Neural cell (in vitro differentiated cells): ENCODE results near the gene UBR2. TPM values are rescaled to one million over a fixed set of nuclear protein-coding genes. Genes with fewer than 3 reads are reported as not detected.

Experiments
- H2AFZ ChIP-seq: fragments of 200-600, 300-800 bp; sonication (generic), shearing (Covaris generic); 2 replicates; pipeline ENCODE4 v1.6.0; 2014; ENCODE audit warnings: low read depth, mild to moderate bottlenecking, antibody characterized with exemption, low read length, moderate library complexity
- H3F3A ChIP-seq: fragments of 200-600 bp; shearing (Covaris generic); 2 replicates; pipeline ENCODE4 v1.6.1; 2016; ENCODE audit warnings: mild to moderate bottlenecking, moderate library complexity, mixed read lengths, antibody characterized with exemption, low read length; ENCODE audit not compliant: insufficient read depth, poor library complexity, severe bottlenecking
- H3K27ac ChIP-seq: fragments of 200-600, 300-800 bp; sonication (generic), shearing (Covaris generic); 2 replicates; pipeline ENCODE4 v1.5.1; 2014; ENCODE audit warnings: mild to moderate bottlenecking, low read length, moderate library complexity
- H3K27me3 ChIP-seq: fragments of 300-800, 200-600 bp; sonication (generic), shearing (Covaris generic); 2 replicates; pipeline ENCODE4 v1.6.0; 2014; ENCODE audit warnings: mild to moderate bottlenecking, low read depth, low read length, moderate library complexity; ENCODE audit not compliant: insufficient read depth
- H3K36me3 ChIP-seq: fragments of 300-800, 200-600 bp; sonication (generic), shearing (Covaris generic); 2 replicates; pipeline ENCODE4 v1.5.1; 2014; ENCODE audit warnings: mild to moderate bottlenecking, antibody characterized with exemption, low read length, moderate library complexity; ENCODE audit not compliant: insufficient read depth
- H3K4me2 ChIP-seq: fragments of 300-800, 200-600 bp; sonication (generic), shearing (Covaris generic); 2 replicates; pipeline ENCODE4 v1.6.0; 2014; ENCODE audit warnings: mild to moderate bottlenecking, low read length
- H3K4me3 ChIP-seq: fragments of 300-800, 200-600 bp; sonication (generic), shearing (Covaris generic); 2 replicates; pipeline ENCODE4 v1.5.1; 2014; ENCODE audit warnings: mild to moderate bottlenecking, low read length, moderate library complexity
- H3K79me2 ChIP-seq: fragments of 200-600 bp; shearing (Covaris generic); replicated peaks from 2 replicates; pipeline ENCODE4 v1.6.0; 2014; ENCODE audit warnings: mild to moderate bottlenecking, low read length, moderate library complexity; ENCODE audit not compliant: insufficient read depth
- H3K9ac ChIP-seq: fragments of 300-800, 200-600 bp; sonication (generic), shearing (Covaris generic); 2 replicates; pipeline ENCODE4 v1.6.1; 2016; ENCODE audit warnings: mild to moderate bottlenecking, low read length, mixed read lengths
- H3K9me2 ChIP-seq: fragments of 200-600 bp; shearing (Covaris generic); 2 replicates; pipeline ENCODE4 v1.6.1; 2016; ENCODE audit warnings: mild to moderate bottlenecking, low read length, mixed read lengths; ENCODE audit not compliant: insufficient read depth
- H3K9me3 ChIP-seq: fragments of 200-600, 300-800 bp; sonication (generic), shearing (Covaris generic); 2 replicates; pipeline ENCODE4 v1.6.1; 2016; ENCODE audit warnings: mild to moderate bottlenecking, mixed run types, low read length, moderate library complexity, mixed read lengths
- H4K20me1 ChIP-seq: fragments of 200-600 bp; shearing (Covaris generic); 2 replicates; pipeline ENCODE4 v1.6.1; 2016; ENCODE audit warnings: mild to moderate bottlenecking, mixed run types; ENCODE audit not compliant: insufficient read depth
- CTCF ChIP-seq: fragments of 450-650 bp; IDR thresholded peaks from 2 replicates; pipeline ENCODE4 v1.5.1; 2014; ENCODE audit warnings: antibody characterized with exemption, mild to moderate bottlenecking, moderate library complexity; ENCODE audit not compliant: poor library complexity, severe bottlenecking
- EP300 ChIP-seq: fragments of 450-650 bp; conservative IDR thresholded peaks from 2 replicates; pipeline ENCODE4 v1.6.1; 2014; ENCODE audit warnings: antibody characterized with exemption, mild to moderate bottlenecking, moderate library complexity; ENCODE audit not compliant: poor library complexity, severe bottlenecking
- EZH2 ChIP-seq: fragments of 200-600, 300-800 bp; shearing (Covaris generic), sonication (generic); IDR thresholded peaks from 2 replicates; pipeline ENCODE4 v1.6.1; 2014; ENCODE audit warnings: antibody characterized with exemption, low read length, borderline replicate concordance, mild to moderate bottlenecking; ENCODE audit not compliant: insufficient read depth, poor library complexity, severe bottlenecking
- MXI1 ChIP-seq: fragments of 450-650 bp; conservative IDR thresholded peaks from 2 replicates; pipeline ENCODE4 v1.6.1; 2014; ENCODE audit warnings: antibody characterized with exemption, mild to moderate bottlenecking; ENCODE audit not compliant: poor library complexity, severe bottlenecking
- POLR2AphosphoS5 ChIP-seq: IDR thresholded peaks from 2 replicates; pipeline ENCODE4 v1.6.1; 2012
- RAD21 ChIP-seq: fragments of 450-650 bp; conservative IDR thresholded peaks from 2 replicates; pipeline ENCODE4 v1.6.1; 2014; ENCODE audit warnings: antibody characterized with exemption, mild to moderate bottlenecking, moderate library complexity
- REST ChIP-seq: IDR thresholded peaks from 2 replicates; pipeline ENCODE4 v1.6.1; 2012; ENCODE audit warnings: borderline replicate concordance
- SMC3 ChIP-seq: fragments of 450-650 bp; conservative IDR thresholded peaks from 2 replicates; pipeline ENCODE4 v1.6.1; 2014; ENCODE audit warnings: antibody characterized with exemption, mild to moderate bottlenecking, moderate library complexity; ENCODE audit not compliant: poor library complexity
- TAF1 ChIP-seq: IDR thresholded peaks from 2 replicates; pipeline ENCODE4 v1.6.1; 2012; ENCODE audit warnings: low read depth
- polyA plus RNA-seq: library from polyadenylated mRNA; depleted of rRNA; stranded (reverse); fragments of >200 nt; gene quantifications from 2 replicates; pipeline ENCODE4 v1.2.3, GENCODE V29; 2014

The UBR2 gene
- polyA plus RNA-seq, 1 donor from 2014 or later, result 24.4 TPM

GRCh38 chr6:42569102-42570028, 5.5 kb downstream of the UBR2 start:
- Histone ChIP-seq H3K4me3 (no peak overlapping the region), H3K36me3 (peaks cover 3% of the 10 kb centered on the region), H4K20me1 (no peaks in the 10 kb centered on the region), H3K4me2 (no peak overlapping the region), H3F3A (peaks cover 4% of the 10 kb centered on the region), H3K79me2 (peaks cover 74% of the 10 kb centered on the region), H2AFZ (no peak overlapping the region), H3K27ac (no peak overlapping the region), H3K27me3 (no peaks in the 10 kb centered on the region), H3K9me3 (no peaks in the 10 kb centered on the region), H3K9me2 (no peaks in the 10 kb centered on the region), H3K9ac (no peak overlapping the region)
- TF ChIP-seq TAF1, result no peak

GRCh38 chr6:42571611-42572342, 7.9 kb downstream of the UBR2 start:
- H3K4me2 ChIP-seq, result no peak overlapping the region
- no peaks in the 10 kb centered on the region for H3F3A ChIP-seq
- no peaks in the 10 kb centered on the region for H3K9me3 ChIP-seq
- TF ChIP-seq EZH2 (no peak), EP300 (no peak), RAD21 (no peak), SMC3 (no peak), REST (no peak), TAF1 (no peak), POLR2AphosphoS5 (no peak), CTCF (no peak), MXI1 (no peak)
- H3K27ac ChIP-seq, result no peak overlapping the region
- no peaks in the 10 kb centered on the region for H4K20me1 ChIP-seq
- peaks cover 53% of the 10 kb centered on the region for H3K79me2 ChIP-seq
- H3K9ac ChIP-seq, result no peak overlapping the region
- H3K9me2 ChIP-seq, result no peaks in the 10 kb centered on the region
- no peak overlapping the region for H2AFZ ChIP-seq
- H3K4me3 ChIP-seq, result no peak overlapping the region
- peaks cover 3% of the 10 kb centered on the region for H3K36me3 ChIP-seq
- H3K27me3 ChIP-seq, result no peaks in the 10 kb centered on the region
